ENCODE results near the gene ADGRA1. TPM values are rescaled to one million over a fixed set of nuclear protein-coding genes. Genes with fewer than 3 reads are reported as not detected.

Gene ADGRA1
- total RNA-seq, 1 donor from 2014 or later, result 9.1 TPM

DNA sequence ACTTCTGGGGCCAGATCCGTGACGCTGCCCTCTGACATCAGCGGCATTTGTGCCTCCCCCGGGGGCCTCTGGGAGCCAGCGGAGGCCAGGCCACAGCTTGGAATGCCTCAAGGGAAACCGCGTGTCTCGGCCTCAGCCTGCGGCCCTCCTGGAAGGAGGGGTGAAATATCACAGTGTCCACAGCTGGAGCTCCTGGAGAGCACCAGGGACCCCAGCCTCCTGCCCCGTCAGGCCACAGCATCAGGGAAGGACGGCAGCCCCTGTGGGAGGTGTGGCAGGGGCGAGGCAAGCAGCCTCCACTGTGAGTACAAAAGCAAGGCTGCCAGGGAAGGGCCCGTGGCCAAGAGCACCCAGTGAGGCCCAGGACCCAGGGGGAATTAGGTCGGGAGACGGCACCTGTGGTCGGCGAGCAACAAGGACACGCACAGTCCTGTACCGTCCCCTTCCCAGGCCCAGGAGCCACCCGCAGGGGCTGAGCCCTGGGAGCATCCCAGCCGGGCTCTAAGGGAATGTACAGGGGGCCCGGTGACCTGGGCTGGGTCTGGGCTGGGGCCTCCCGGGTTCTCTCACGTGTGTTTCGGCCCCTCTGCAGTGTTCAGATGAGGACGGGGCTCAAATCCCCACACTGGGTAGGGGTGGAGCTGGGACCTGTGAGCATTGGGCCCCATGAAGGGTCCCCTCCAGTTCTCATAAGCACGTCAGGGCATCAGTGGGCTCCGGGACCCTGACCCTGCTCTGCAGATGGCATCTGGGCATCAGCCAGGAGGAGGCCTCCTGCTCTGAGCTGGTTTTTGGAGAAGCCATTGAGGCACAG is 53.6 kb downstream of the ADGRA1 start:
- no peaks in the 10 kb centered on the region for H3K36me3 Mint-ChIP-seq (ENCODE audit: unreplicated experiment)
- peak; percentile 51 for DNase-seq
- H3K4me1 Mint-ChIP-seq (ENCODE audit: low read depth, unreplicated experiment), result peaks cover 7% of the 10 kb centered on the region
- H3K27ac Mint-ChIP-seq (ENCODE audit: unreplicated experiment), result no peak overlapping the region
- peaks cover 3% of the 10 kb centered on the region for H3K27me3 Mint-ChIP-seq (ENCODE audit: unreplicated experiment)
- H3K9me3 Mint-ChIP-seq (ENCODE audit: unreplicated experiment), result peaks cover 1% of the 10 kb centered on the region
- no peak overlapping the region for H3K4me3 Mint-ChIP-seq (ENCODE audit: unreplicated experiment)
- TF ChIP-seq, protein P1, sequence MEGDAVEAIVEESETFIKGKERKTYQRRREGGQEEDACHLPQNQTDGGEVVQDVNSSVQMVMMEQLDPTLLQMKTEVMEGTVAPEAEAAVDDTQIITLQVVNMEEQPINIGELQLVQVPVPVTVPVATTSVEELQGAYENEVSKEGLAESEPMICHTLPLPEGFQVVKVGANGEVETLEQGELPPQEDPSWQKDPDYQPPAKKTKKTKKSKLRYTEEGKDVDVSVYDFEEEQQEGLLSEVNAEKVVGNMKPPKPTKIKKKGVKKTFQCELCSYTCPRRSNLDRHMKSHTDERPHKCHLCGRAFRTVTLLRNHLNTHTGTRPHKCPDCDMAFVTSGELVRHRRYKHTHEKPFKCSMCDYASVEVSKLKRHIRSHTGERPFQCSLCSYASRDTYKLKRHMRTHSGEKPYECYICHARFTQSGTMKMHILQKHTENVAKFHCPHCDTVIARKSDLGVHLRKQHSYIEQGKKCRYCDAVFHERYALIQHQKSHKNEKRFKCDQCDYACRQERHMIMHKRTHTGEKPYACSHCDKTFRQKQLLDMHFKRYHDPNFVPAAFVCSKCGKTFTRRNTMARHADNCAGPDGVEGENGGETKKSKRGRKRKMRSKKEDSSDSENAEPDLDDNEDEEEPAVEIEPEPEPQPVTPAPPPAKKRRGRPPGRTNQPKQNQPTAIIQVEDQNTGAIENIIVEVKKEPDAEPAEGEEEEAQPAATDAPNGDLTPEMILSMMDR (IDR thresholded peaks at IDR 0.05; ENCODE audit: partially characterized antibody, unreplicated experiment), result no peak

DNA sequence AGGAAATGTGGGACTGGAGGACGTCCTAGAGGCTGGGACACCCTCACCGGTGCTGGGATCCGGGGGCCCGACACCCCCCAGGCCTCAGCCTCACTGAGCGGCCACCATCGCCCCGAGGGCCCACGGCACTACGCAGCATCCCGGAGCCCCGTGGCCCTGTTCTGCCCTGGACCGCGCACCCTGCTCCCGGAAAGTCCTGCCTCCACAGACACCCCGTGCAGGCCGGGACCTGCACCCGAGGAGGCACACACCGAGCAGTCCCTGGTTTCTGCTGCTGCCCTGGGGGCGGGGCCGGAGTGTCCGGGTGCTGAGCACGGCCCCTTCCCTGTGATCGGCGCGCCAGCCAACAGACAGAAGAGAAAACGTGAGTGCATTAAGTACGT is 54.2 kb downstream of the ADGRA1 start:
- no peaks in the 10 kb centered on the region for H3K36me3 Mint-ChIP-seq (ENCODE audit: unreplicated experiment)
- H3K27me3 Mint-ChIP-seq (ENCODE audit: unreplicated experiment), result peaks cover 3% of the 10 kb centered on the region
- peaks cover 1% of the 10 kb centered on the region for H3K9me3 Mint-ChIP-seq (ENCODE audit: unreplicated experiment)
- no peak for DNase-seq
- H3K4me3 Mint-ChIP-seq (ENCODE audit: unreplicated experiment), result no peak overlapping the region
- H3K27ac Mint-ChIP-seq (ENCODE audit: unreplicated experiment), result no peak overlapping the region
- H3K4me1 Mint-ChIP-seq (ENCODE audit: low read depth, unreplicated experiment), result peaks cover 7% of the 10 kb centered on the region
- TF ChIP-seq, protein P1 (IDR thresholded peaks at IDR 0.05; ENCODE audit: partially characterized antibody, unreplicated experiment), result no peak

DNA sequence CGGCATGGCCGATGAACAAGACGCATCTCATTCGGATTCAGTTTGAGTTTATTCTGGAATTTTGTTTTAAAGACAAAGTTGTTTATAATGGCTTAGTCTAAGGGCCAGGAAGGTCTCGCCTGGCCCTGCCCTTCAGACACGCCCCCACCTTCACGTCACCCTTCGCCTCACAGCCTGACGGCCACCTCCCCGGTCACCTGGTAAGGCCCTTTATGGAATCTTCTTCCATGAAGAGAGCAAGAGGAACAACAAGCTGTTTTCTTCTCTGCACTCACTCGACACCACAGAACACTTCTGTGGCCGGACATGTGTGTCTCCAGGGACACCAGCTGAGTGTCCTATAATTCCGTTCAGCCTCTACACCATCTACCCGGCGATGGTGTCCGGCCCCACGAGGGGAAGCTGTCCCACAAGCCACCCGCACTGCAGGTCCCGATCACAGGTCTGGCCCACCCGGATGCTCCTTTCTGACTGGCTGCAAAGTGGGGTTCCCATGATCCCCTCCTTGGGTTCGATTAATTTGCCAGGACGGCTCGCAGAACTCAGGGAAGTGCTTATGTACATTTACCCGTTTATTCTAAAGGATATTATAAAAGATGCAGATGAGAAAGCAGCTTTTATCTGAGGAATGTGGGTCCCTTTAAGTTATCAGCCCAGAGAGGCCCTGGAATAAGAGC is 54.9 kb downstream of the ADGRA1 start:
- Mint-ChIP-seq H3K9me3 (ENCODE audit: unreplicated experiment) (peaks cover 1% of the 10 kb centered on the region), H3K36me3 (ENCODE audit: unreplicated experiment) (peaks cover 4% of the 10 kb centered on the region), H3K4me3 (ENCODE audit: unreplicated experiment) (no peak overlapping the region), H3K4me1 (ENCODE audit: low read depth, unreplicated experiment) (peaks cover 7% of the 10 kb centered on the region), H3K27me3 (ENCODE audit: unreplicated experiment) (peaks cover 3% of the 10 kb centered on the region), H3K27ac (ENCODE audit: unreplicated experiment) (no peak overlapping the region)
- peak; percentile 13 for DNase-seq
- TF ChIP-seq, protein P1 (IDR thresholded peaks at IDR 0.05; ENCODE audit: partially characterized antibody, unreplicated experiment), result no peak

DNA sequence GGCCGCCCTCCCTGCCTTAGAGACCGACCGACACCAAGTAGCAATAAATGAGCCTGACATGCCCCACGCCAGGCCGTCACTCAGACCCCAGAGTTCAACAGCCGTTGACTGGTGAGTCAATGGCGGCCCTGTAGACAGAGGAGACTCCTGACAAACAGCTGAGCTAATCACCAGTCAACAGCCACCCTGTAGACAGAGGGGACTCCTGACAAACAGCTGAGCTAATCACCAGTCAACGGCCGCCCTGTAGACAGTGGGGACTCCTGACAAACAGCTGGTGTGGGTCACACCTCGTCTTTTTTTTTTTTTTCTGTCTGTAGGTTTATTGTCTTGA is 55.4 kb downstream of the ADGRA1 start:
- Mint-ChIP-seq H3K4me3 (ENCODE audit: unreplicated experiment) (no peak overlapping the region), H3K9me3 (ENCODE audit: unreplicated experiment) (peaks cover 3% of the 10 kb centered on the region), H3K27me3 (ENCODE audit: unreplicated experiment) (peaks cover 6% of the 10 kb centered on the region), H3K36me3 (ENCODE audit: unreplicated experiment) (peaks cover 9% of the 10 kb centered on the region), H3K27ac (ENCODE audit: unreplicated experiment) (no peak overlapping the region), H3K4me1 (ENCODE audit: low read depth, unreplicated experiment) (peaks cover 7% of the 10 kb centered on the region)
- DNase-seq, result peak; percentile 19
- TF ChIP-seq, protein P1 (IDR thresholded peaks at IDR 0.05; ENCODE audit: partially characterized antibody, unreplicated experiment), result no peak

DNA sequence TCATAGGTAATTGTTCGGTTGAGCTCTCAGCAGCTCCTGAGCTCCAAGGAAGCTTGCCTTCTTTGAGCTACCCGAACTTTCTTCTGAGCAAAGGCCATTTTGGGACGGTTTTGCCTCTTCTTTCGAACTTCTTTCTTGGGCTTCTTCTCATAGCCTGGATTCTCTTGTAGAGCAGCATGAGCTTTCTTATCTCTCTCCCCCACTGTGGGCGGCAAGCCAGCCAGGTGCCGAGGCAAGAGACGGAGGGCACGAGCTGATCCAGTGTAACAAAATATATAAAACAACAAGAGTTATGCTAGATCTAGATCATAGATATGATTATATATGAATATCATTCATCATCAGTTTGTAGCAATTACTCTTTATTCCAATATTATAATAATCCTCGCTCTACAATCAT is 55.8 kb downstream of the ADGRA1 start:
- Mint-ChIP-seq H3K36me3 (ENCODE audit: unreplicated experiment) (peaks cover 10% of the 10 kb centered on the region), H3K4me3 (ENCODE audit: unreplicated experiment) (no peak overlapping the region), H3K27ac (ENCODE audit: unreplicated experiment) (no peak overlapping the region), H3K9me3 (ENCODE audit: unreplicated experiment) (peaks cover 3% of the 10 kb centered on the region), H3K4me1 (ENCODE audit: low read depth, unreplicated experiment) (peaks cover 7% of the 10 kb centered on the region), H3K27me3 (ENCODE audit: unreplicated experiment) (peaks cover 6% of the 10 kb centered on the region)
- no peak for DNase-seq
- TF ChIP-seq, protein P1 (IDR thresholded peaks at IDR 0.05; ENCODE audit: partially characterized antibody, unreplicated experiment), result no peak

Measured in glutamatergic neuron (in vitro differentiated cells).